LNCaP clone FGC (cell line): Measurements from ENCODE around the gene INPP5D.

Experiments used
- DNase-seq: peaks from one replicate; pipeline ENCODE4 v3.0.0-alpha.2; 2011; ENCODE audit warnings: low read depth
- H3K4me3 ChIP-seq: 2 replicates; pipeline ENCODE4 v1.5.1; 2011; ENCODE audit warnings: mild to moderate bottlenecking, low read depth, low read length, control low read depth
- CTCF ChIP-seq: IDR thresholded peaks from 2 replicates; pipeline ENCODE4 v1.5.1; 2012; ENCODE audit warnings: mild to moderate bottlenecking; ENCODE audit not compliant: control insufficient read depth, insufficient read depth; ENCODE audit errors: extremely low read depth

Gene INPP5D

GRCh38 chr2:233210281-233210680 is 150.1 kb downstream of the INPP5D start:
- DNase-seq = no peak
- no peak for TF ChIP-seq CTCF
- no peak overlapping the region for H3K4me3 ChIP-seq

DNA sequence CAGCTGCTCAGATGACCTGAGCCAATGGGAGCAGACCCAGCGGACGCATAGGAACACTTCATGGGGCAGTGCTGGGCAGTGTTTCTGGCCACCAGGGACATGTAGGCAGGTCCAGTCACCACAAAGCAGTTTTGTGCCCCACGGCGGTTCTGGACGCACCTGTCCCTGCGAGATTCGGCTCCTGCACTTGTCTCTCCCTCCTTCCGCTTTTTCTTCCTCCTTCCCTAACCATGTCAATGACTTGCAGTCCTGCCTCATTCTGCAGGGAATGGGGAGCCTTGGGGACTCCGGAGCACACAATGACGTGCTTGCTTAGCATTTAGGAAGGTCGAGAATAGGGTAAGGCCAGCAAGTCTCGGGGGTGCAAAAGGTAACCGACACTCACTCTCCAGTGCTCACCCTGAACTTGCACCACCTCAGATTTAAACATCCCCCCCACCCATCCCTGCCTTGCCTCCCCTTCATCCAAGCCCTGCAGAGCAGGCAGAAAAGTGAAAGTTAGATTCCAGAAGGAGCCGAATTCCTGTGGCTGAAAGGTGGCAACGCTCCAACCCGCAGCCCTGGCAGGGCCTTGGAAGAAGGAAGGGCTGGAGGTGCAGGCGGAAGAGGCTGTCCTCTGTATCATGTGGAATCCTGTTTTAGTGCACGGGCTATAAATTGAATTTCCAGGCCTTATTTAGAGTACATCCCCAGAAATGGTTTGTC is 150.9 kb downstream of the INPP5D start:
- TF ChIP-seq CTCF = no peak
- H3K4me3 ChIP-seq = no peak overlapping the region
- DNase-seq = no peak

DNA sequence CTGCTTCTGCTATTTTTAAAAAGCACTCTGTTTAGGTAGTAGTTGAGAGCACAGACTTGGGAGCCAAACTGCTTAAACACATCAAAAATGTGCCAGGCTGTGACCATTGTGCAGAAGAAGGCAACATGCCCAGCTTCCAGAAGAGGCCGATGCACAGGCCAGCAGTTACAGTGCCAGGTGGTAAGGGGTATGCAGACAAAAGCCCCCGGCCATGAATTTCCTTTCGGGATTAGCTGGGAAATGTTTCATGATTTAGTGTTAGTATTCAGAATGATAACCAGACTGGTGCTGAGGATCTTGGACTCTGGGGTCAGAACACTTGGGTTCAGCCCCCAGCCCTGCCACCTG is 151.4 kb downstream of the INPP5D start:
- no peak overlapping the region for H3K4me3 ChIP-seq
- no peak for DNase-seq
- TF ChIP-seq CTCF = no peak

- no peak for DNase-seq
- no peak for TF ChIP-seq CTCF
- H3K4me3 ChIP-seq = no peak overlapping the region
These were observed 152.9 kb downstream of the INPP5D start for GRCh38 chr2:233213011-233213410.

DNA sequence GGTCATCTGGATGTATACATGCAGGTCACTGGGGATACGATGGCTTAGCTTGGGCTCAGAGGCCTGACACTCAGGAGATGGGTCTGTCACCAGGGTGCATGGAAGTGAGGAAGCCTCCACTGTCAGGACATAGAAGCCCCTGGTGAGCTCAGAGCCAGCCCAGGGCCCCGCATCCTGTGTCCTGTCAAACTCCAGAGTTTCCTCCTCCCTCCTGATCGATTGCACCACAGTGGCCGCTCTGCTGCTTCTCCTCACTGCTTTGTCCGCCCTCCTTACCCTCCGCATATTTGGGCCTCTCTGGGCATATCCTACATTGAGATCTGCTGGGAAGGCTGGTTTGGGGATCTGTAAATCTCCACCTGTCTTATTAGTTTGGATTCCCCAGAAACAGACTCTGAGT is 153.8 kb downstream of the INPP5D start:
- no peak for DNase-seq
- no peak overlapping the region for H3K4me3 ChIP-seq
- TF ChIP-seq CTCF = no peak

GRCh38 chr2:233217892-233218377 is 157.8 kb downstream of the INPP5D start:
- TF ChIP-seq CTCF = no peak

GRCh38 chr2:233218836-233219235 is 158.7 kb downstream of the INPP5D start:
- no peak for TF ChIP-seq CTCF
- no peak for DNase-seq

More at GRCh38 chr2:233217892-233218377, 157.8 kb downstream of the INPP5D start:
- DNase-seq = no peak
- no peak overlapping the region for H3K4me3 ChIP-seq

More at GRCh38 chr2:233218836-233219235, 158.7 kb downstream of the INPP5D start:
- no peak overlapping the region for H3K4me3 ChIP-seq
